A204.1 (cell line): Measurements from ENCODE around the gene PCSK5.
"Not testable (repeated sequence)": the region's sequence is repeated elsewhere in the genome, so short reads cannot be mapped to it uniquely, and the experiment has no call there.

Experiments
- FAIRE-seq: peaks from 2 replicates; lab custom pipeline; 2012; peaks lifted over from hg19 to GRCh38; lab: Jason Lieb, UNC

PCSK5 gene

DNA sequence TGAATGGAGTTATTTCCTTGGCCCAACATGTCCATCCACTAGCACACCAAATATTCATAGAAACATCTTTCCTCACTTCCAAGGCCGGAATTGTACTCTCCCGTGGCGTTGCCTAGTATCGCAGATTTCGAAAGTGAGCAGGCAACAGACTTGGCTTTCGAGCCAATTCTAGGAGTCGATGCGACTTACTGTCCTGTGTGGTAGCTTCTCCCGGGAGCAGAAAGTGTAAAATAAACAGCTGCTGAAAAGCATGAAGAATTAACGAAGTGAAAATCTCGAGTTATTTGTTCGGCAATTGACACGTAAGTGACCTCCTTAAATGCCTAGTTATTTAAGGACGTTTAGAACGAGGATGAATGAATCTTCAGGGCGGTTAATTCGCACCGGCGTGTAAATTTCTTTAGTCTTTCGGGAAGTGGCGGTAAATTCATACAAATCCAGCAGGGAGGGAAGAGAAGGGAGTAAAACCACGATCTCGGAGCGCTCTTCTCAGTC is 449 bp upstream of the PCSK5 start:
- FAIRE-seq: no peak

DNA sequence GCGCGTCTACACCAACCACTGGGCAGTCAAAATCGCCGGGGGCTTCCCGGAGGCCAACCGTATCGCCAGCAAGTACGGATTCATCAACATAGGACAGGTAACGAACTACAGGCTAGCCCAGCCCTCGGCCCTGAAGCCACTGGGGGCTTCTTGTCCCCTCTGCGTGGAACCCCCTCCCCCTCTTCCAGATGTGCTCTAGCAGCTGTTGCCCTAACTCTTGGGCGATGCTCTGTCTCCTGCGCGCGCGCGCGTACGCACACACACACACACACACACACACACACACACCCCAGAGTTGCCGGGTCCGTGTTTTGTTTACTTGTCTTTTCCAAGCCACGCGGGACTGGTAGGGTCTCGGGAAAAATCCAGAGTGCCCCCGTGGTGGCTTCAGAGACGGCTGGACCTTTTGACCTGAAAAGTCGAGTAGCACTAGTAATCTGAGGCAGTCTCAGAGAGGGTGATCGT is 836 bp downstream of the PCSK5 start:
- no peak for FAIRE-seq

DNA sequence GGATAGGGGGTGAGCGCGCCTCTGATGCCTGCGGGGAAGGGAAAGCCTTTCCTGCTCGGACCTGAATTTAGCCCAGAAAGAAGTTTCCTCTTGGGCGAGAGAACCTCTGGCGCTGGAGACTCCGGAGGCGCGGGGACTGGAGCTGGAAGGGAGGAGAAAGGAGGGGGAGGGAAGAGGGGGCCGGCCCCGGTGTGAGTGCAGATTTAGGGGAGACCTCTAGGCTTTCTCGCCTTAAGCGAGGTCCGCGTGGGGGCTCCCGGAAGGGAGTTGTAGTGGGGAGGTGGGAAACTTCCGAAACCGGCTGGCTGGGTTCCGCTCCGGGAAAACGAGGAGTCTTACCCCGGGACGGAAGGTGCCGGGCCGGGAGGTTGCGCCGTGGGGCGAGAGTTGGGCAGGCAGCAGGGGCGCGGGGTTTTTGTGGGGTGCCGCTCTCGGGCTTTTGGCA is 1.3 kb downstream of the PCSK5 start:
- no peak for FAIRE-seq

DNA sequence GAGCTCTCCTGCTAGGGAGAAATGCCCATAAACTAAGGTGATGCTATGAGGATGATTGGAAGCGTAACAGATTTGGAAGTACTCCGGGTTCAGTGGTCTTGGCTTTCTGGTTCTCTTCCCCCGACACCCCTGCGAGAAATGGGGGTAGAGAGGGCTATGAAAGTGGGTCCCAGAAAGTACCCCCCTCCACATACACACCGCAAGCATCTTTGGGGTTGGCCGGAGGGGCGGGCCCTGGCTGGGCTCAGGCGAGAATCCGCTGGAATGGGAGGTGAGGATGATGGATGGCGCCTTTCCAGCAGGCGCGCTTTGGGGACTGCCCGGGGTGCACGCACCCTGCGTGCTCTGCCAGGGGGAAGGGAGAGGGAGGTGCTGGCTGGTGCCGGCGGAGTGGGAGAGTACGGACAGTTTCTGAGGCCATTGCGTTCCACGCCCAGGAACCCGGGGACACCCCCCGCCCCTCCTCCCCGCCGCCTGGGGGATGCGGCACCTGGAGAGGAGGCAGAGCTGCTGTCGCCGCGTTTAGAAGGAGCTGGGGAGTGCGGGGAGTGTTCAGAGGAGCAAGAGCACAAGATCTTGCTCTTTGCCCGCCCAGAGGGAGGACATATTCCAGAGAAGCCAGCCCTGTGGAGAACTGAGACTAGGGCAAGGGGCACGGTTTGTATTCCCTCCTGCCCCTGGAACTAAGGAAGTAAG is 1.9 kb downstream of the PCSK5 start:
- no peak for FAIRE-seq

DNA sequence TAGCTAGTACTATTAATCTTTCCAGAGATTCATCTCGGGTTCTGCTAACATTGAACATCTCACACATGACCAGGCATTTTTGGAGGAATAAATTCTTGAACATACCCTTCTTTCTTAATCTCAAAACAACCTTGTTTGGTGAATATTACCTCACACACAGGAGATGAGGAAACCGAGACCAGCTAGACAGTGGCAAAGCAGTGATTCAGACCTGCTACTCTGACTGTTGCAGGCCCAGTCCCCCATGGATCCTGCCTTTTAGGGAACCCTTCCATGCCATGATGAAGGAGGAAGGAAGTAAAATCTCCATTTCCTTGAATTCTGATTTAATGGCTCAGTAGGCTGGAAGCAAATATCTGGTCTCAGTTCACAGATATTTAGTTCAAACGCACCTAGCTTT is 2.6 kb downstream of the PCSK5 start:
- no peak for FAIRE-seq

DNA sequence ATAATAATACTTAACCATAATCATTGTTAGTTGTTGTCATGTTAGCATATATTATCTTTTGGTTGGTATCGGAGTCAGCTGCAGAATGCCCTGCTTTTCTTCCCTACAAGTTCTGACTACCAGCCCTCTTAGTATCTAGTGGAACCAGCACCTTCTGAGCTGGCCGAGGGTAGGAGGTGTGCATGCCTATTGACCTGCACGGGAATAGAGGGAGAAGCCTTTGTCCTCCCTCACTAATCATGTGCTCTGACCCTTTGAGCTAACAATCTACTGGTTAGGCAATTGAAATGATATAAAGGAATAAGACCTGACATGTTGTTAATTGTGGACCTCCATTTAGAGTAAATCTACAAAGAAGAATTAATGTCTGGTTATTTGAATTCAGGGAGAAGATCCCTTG is 4.1 kb downstream of the PCSK5 start:
- no peak for FAIRE-seq

DNA sequence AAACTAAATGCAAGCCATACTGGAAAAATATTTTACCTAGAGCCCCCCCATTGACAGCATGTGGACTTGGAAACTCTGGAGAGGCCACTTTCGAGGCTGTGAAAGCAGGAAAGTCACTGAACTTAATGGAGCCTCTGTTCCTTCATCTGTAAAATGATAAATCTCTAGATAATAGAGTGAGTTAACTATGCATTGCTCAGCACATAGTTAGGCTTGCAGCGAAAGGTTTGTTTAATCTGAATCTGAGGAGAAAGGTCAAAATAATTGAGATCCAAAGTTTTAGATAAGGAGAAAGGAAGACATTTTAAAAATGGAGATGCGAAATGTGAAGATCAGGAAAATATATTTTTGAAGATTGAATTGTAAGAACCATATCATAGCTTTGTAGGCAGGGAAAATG is 4.6 kb downstream of the PCSK5 start:
- FAIRE-seq: no peak

DNA sequence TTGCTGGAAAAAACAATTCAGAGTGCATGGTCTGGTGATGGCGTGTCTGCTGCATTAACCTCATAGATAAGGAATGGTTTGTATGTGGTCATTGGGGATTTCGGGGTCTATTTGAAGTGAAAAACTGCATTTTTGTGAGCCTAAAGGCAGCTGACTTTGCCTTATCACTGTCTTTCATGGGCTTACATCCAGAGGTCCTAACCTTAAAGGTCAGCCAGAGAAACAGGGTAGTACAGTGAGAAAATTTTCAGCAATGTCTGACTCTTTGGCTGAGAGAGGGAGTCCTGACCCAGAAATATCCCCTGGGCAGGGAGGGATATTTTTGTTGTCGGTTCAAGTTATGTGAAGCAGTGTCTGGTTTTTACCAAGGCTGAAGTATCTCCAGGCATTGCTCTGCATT is 5.7 kb downstream of the PCSK5 start:
- no peak for FAIRE-seq

DNA sequence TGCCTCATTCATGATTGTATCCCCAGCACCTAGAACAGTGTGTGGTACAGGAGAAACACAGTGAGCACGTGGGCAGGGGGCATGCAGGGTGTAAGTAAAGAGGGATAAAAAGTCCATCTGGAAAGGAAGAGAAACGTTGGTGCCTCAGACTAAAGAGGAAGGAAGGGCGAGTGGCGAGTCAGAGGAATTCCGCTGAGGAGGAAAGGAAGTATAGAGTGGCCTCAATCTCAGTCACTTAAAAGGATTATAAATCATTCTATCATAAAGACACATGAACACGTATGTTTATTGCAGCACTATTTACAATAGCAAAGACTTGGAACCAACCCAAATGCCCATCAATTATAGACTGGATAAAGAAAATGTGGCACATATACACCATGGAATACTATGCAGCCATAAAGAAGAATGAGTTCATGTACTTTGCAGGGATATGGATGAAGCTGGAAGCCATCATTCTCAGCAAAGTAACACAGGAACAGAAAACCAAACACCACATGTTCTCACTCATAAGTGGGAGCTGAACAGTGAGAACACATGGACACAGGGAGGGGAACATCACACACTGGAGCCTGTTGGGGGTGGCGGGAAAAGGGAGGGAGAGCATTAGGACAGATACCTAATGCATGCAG is 10.5 kb downstream of the PCSK5 start:
- not testable (repeated sequence) for FAIRE-seq

DNA sequence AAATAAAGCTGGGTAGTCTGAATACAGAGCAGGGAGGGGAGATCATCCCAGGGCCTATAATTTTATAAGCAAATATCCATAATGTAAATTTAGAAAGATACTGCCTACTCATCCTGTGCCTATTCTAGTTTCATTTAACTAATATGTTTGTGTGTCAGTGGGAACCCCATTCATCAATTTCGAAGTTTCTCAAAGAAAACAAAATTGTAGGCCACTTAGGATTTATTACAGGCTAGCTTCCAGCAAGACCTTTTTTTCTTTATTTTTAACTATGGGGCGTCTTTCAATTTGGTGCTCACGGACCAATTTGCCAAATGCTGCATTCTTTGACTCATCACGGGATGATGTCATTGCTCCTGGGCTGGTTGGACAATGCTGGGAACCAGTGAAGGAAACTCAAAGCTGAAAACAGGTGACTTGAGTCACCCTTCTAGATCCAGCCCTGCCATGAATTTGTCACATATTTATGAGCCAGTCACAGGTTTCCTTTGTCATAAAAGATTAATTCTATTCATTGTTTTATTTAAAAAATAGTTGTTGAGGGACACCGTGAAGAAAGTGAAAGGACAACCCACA is 13.4 kb downstream of the PCSK5 start:
- FAIRE-seq: no peak

DNA sequence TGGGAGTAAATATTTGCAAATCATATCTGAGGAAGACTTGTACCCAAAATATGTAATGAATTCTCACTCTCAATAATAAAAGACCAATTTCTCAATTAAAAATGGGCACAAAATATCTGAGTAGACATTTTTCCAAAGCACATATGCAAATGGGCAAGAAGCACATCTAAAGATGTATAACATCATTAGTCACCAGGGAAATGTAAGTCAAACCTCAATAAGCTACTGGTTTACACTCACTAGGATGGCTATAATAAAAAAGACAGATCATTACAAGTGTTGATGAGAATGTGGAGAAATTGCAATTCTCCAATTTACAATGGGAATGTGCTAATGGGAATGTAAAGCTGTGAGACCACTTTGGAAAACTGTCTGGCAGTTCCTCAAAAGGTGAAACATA is 13.9 kb downstream of the PCSK5 start:
- no peak for FAIRE-seq

DNA sequence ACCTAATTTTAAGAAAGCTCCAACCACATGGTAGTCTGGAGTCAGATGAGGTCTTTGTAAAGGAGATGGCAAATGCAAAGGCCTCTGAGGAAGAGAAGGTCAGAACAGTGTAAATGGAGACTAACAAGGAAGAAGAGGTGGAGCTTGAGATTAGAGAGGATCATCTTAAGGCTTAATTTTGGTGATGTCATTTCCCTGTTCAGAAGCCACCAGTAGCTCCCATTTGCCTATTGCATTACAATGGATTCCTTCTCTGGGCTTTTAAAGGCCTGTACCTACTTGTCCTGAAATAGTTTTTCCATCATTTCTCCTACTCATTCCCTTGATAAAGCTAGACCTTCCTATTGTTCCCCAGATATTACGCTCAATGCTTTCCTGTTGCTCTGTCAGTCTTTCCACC is 16.1 kb downstream of the PCSK5 start:
- FAIRE-seq: no peak

DNA sequence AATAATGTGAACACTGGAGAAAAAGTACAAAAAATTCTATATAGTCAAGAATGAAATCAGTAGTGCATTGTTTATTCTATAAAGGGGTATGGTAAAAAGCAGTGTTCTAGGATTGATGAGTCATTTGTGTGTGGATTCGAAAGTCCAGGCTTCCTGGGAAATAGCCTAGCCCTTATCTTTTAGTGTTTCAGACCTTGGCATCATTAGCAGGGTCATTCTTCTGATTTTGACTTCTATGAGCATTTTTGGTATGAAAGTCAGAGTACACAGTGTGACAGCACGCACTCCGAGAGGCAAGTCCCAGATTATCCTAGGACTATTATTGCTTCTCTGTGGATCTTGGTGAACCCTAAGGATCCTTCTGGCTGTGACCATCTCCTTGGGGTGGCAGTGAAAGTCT is 16.9 kb downstream of the PCSK5 start:
- no peak for FAIRE-seq

DNA sequence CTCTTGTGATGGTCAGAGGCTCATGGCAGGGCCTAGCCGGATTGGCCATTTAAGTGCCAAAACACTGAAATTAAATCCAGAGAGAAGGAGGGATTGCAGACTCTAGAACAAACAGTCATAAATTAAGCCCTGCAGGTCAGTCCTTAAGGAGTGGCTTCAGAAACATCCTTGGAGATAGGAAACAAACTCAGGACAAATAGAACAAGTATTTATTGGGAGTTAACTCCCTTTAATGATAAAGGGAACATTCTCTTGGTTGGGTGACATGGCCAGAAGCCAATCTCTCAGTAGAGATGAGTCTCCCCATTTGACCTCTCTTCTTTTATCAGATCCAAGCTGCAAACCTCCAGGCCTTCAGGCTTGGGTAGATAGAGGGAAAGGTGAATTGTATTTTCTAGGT is 17.4 kb downstream of the PCSK5 start:
- no peak for FAIRE-seq

DNA sequence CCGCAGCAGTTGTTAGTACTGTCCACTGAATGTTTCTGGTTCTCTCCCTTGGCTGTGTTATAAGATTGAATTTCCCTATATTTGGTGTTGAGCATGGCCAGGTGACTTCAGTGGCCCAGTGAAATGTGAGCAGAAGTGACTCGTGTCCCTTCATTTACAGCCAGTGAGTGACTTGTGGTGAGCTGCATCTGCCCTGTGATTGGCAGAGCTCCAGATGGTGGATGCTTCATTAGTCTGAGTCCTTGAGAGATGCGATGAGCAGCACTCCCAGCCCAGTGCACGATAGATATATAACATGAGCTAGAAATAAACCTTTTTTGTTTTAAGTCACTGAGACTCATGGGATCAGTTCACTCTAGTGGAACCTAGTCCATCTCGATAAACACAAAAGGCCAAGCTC is 19.3 kb downstream of the PCSK5 start:
- FAIRE-seq: no peak

DNA sequence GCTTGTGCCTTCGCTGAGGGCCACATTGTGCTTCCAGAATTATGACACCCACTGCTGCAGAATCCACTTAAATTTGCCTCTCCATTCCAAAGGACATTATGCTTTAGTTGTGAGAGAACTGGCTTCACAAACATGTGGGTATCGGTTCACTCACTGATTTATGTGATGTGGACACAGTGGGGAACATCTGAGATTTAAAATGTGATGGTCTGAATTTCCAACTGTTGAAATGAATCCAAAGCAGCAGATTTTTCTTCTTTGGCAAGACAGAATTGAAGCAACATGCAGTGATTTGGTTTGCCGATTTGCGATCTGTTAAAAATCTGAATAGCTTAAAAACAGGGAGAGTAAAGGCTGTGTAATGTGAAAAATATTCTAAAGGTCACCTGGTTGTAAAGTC is 20.3 kb downstream of the PCSK5 start:
- FAIRE-seq: no peak

DNA sequence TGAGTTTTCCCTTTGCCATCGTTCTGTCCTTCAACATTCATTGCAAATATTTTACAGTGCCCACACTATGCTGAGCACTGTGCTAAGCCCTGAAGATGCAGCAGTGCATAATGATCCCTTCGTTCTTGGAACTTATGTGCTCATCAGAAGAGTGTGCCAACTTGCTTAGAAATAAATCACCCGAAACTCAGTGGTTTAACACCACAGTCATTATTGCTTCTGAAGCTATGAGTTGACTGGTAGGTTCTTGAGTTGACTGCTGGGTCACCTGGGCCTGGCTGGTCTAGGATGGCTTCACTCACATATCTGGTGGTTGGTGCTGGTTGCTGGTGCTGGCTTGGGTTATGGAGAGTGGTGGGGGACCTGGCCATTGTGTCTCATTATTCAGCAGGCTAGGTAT is 20.9 kb downstream of the PCSK5 start:
- no peak for FAIRE-seq

DNA sequence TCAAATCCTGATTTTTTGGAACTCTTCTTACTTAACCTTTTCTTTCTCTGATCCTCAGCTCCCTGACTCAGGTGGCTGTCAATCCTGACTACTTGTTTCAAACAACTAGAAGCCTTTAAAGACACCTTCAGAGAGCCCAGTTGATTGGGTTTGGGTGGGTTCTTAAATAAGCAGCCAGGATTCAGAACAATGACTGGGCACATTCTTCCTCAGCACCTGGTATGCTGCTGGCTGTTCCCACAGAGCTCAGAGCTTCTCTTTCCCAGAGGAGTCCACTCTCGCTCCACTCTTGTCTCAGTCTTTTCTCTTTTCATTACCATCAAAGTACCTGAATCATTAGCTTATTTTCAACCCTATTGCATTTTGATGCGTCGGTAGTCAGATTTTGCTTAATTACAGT is 22.5 kb downstream of the PCSK5 start:
- FAIRE-seq: no peak

DNA sequence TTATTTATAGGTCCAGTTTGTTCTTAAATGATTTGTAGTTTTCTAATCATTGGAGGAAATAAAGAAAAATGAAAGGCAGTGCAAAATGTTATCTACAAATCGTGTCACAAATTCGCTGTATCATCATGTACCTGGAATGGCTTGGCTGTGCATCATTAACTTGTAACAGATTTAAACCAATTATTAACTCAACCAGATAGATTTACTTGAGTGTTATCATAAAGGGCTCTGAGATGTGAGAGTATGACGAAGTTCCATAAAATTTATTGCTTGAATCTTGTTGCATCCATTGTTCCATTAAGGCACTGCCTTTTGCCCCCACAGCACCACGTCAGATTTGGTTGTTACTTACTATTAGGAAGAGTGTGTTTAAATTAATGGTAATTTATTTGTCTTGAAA is 23.5 kb downstream of the PCSK5 start:
- FAIRE-seq: no peak

DNA sequence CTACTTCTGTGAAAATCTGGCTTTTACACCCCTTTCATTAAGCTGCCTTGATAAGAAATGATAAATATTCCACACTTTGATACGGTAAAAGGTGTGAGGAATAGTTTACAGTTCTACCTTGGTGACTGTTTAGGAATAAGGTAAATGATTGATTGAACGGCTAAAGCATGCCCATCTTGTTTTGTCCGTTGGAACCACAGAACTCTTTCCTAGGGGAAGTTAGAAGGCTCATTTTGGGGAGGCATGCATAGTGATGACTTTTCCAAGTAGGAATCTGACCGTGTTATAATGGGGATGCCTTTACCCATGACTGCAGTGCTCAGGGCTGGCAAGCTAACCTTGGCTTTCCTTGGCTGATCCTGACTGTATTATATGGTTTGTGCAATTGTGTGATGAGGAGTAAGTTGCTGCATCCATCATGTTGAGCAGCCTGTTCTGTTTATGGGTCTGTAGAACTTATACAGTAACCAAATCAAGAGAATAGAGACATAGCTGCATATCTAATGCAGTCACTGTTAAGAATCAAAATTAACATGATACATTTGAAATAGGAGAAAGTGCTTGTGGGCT is 24.5 kb downstream of the PCSK5 start:
- no peak for FAIRE-seq

DNA sequence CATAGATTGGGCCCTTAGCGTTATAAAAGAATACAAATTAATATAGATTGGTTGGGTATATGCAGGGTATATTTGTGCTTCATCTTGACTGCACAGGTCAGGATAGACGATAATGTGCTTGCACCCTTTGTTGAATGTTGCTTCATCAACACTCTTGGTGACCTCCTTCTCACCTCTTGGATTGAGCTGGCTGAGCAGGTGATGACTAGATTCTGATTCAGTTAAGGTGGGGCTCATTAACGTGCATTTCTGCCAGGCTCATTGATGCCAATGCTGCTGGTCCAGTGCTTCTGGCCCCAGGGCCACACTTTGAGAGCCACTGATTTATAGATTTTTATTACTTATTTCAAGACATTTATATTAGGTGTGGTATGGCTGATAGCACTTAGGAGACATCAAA is 27.7 kb downstream of the PCSK5 start:
- FAIRE-seq: no peak

DNA sequence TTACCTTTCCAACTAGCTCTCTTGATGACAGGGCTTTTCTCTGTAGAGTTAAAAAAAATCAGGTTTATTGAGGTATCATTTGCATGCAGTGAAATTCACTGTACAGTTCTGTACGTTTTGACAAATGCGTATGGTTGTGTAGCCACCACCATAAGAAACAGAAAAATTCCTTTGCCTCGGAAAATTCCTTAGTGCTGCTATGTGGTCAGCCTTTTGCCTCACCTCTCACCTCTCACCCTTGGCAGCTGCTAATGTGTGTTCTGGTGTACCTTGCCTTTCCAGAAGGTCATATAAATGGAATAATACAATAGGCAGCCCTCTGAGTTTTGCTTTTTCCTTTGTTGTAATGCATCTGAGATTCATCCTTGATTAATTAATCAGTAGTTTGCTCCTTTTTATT is 28.4 kb downstream of the PCSK5 start:
- no peak for FAIRE-seq

DNA sequence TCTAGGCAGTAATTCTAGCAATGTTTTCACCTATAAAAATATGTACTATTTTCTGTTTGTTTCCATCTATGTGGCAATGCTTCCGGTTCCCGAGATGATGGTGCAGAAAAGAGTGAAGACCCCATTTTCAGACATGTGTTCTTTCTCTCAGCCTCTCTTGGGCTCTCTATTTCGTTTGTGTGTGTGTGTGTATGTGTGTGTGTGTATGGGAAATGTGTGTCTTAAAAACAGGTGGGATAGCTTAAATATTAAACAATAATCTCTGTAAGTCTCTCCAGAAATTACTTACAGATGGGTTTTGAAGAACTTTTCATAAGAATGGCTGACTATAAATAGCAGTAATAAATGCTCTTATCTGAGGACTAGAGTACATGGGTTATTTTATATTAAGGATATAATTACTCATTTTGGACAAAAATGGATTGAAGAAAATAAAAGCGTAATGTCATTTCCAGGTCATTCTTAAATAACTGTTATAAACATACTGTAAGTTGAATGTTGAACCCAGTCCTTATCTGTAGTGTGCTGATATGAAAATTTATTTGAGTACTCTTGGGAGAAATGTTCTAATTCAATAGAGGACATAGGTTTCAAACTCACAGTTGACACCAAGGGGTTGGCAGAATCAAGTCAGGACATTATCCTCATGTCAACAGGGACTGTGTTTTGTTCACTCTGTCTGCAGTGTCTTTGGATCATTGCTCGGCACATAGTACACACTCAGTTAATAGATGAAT is 31.1 kb downstream of the PCSK5 start:
- no peak for FAIRE-seq
